Upper lobe of left lung (tissue), 6 donors: ENCODE data around the gene IMPA2. TPM values are rescaled to one million over a fixed set of nuclear protein-coding genes. Genes with fewer than 3 reads are reported as not detected.
"Not testable (repeated sequence)": the region's sequence is repeated elsewhere in the genome, so short reads cannot be mapped to it uniquely, and the experiment has no call there.

ENCODE experiments used
- ATAC-seq, 2 donors: fragments of 200-7000 bp; cut with Tn5 transposase; one replicate each; pipeline ENCODE4 v1.9.1; 2022; ENCODE audit warnings: mild to moderate bottlenecking in 2 of 2, moderate library complexity in 2 of 2; ENCODE audit not compliant: low FRiP score in 2 of 2
- DNase-seq, 2 donors: peaks; one replicate each; pipeline ENCODE4 v3.0.0-alpha.2; 2019 to 2020
- H3K27ac ChIP-seq, 4 donors: fragments of 200-600 bp; sonication (generic); one replicate each; pipeline ENCODE4 v1.5.1; 2016 to 2019
- H3K27me3 ChIP-seq, 4 donors: fragments of 200-600 bp; sonication (generic); one replicate each; pipeline ENCODE4 v1.5.1; 2017 to 2019
- H3K36me3 ChIP-seq, 4 donors: fragments of 200-600 bp; sonication (generic); one replicate each; pipeline ENCODE4 v1.5.1; 2016 to 2019
- H3K4me1 ChIP-seq, 4 donors: fragments of 200-600 bp; sonication (generic); one replicate each; pipeline ENCODE4 v1.5.1; 2018 to 2019
- H3K4me3 ChIP-seq, 4 donors: fragments of 200-600 bp; sonication (generic); one replicate each; pipeline ENCODE4 v1.5.1; 2017 to 2019; ENCODE audit warnings: mild to moderate bottlenecking in 2 of 4, moderate library complexity in 1 of 4
- H3K9me3 ChIP-seq, 4 donors: fragments of 200-600 bp; sonication (generic); one replicate each; pipeline ENCODE4 v1.5.1; 2018 to 2019
- EP300 ChIP-seq, 4 donors: sonication (generic); formaldehyde crosslinking; IDR thresholded peaks; one replicate each; pipeline ENCODE4 v1.5.1; 2017; ENCODE audit warnings: antibody characterized with exemption in 4 of 4, control low read depth in 2 of 4
- POLR2A ChIP-seq, 4 donors: fragments of 450-650 bp; IDR thresholded peaks; one replicate each; pipeline ENCODE4 v1.5.1; 2016 to 2017; ENCODE audit warnings: antibody characterized with exemption in 4 of 4, mild to moderate bottlenecking in 2 of 4
- POLR2AphosphoS5 ChIP-seq, 2 donors: sonication (generic); formaldehyde crosslinking; IDR thresholded peaks; one replicate each; pipeline ENCODE4 v1.5.1; 2017; ENCODE audit warnings: antibody characterized with exemption in 2 of 2
- WGBS, 2 donors: methylation state at CpG; one replicate each; pipeline ENCODE4 v1.1.5; 2017 to 2018; 5-methylcytosine and 5-hydroxymethylcytosine counted together
- total RNA-seq, 6 donors: library from RNA; depleted of rRNA in 4 of 6; stranded (reverse); fragments of >200 nt in 4 of 6; gene quantifications; one replicate each; pipeline versions ENCODE4 v1.1.0 to v1.2.1, GENCODE V29; 2016 to 2021
- TF ChIP-seq, protein P1 (sequence below), 6 experiments: fragments of 450-650 bp in 4 of 6; fragments of 200-600 bp in 2 of 6; sonication (generic) in 2 of 6; IDR thresholded peaks; one replicate each; pipeline ENCODE4 v1.5.1; 2016 to 2019; ENCODE audit warnings: antibody characterized with exemption in 6 of 6
- donor health status: DM: no; HTN: no; CAD: no; lungs with moderate emphysema.
- donor health status: DM: no; HTN: yes; CAD: no; lungs with severe emphysema.

The IMPA2 gene
- total RNA-seq, 6 donors from 2014 or later, result 59.3 to 111 (median 77.6) TPM

- 34 to 41% methylated on average over 8 of the region's 8 CpGs for WGBS, 2 donors
These were observed 25.9 kb upstream of the IMPA2 start for GRCh38 chr18:11955239-11956029.

DNA sequence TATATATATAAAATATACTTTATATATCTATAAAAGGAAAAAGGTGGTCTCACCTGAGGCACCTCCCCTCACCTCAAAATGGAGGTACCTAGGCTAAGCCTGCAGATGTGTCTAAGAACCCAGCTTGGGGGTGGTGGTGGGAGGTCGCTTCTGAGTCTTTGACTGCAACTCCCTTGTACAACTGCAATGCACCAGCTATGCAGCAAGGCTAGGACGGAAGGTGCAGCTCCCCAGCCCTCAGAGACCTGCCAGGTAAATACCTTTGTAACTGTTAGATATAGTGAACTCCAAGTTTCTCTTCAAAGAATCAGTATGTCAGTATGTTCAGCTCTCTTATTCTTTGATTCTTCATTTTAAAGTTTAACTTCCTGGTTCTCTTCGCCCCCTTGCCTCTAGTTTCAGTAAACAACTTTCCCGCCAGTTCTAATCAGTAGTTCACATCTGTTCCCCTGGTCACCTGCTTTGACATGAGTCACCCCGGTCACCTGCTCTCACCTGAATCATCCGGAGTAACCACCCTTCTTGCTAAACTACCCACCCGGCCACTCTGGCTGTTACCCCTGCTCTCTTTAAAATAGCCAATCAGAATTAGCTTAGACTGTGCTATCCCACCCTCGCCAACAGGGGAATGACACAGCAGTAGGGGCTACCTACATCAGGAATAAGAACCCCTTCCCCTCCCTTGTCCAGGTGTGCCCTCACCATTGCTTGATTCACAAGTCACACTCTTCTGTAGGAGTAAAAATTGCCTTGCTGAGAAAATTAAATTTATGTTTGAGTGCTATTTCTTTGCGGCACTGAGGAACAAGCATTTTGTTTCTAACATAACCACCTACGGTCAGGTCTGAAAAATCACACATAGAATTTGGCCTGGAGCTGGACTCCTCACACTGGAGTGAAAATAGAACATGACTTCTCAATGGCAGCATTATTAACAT, 24.7 kb upstream of the IMPA2 start:
- 89 to 91% methylated on average over 10 of the region's 10 CpGs for WGBS, 2 donors
- Histone ChIP-seq H3K4me3 (no peak overlapping the region), H3K36me3 (no peaks in the 10 kb centered on the region), H3K9me3 (peaks cover 0 to 15% (median 14%) of the 10 kb centered on the region in 4 donors), H3K27me3 (no peaks in the 10 kb centered on the region), H3K27ac (peak overlapping the region in 1 of 4 donors; percentile 73), H3K4me1 (peaks cover 0 to 20% (median 11%) of the 10 kb centered on the region in 4 donors)
- no peak for ATAC-seq
- TF ChIP-seq, protein P1, sequence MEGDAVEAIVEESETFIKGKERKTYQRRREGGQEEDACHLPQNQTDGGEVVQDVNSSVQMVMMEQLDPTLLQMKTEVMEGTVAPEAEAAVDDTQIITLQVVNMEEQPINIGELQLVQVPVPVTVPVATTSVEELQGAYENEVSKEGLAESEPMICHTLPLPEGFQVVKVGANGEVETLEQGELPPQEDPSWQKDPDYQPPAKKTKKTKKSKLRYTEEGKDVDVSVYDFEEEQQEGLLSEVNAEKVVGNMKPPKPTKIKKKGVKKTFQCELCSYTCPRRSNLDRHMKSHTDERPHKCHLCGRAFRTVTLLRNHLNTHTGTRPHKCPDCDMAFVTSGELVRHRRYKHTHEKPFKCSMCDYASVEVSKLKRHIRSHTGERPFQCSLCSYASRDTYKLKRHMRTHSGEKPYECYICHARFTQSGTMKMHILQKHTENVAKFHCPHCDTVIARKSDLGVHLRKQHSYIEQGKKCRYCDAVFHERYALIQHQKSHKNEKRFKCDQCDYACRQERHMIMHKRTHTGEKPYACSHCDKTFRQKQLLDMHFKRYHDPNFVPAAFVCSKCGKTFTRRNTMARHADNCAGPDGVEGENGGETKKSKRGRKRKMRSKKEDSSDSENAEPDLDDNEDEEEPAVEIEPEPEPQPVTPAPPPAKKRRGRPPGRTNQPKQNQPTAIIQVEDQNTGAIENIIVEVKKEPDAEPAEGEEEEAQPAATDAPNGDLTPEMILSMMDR (IDR thresholded peaks at IDR 0.05), result no peak
- TF ChIP-seq POLR2A (IDR thresholded peaks at IDR 0.05), result no peak
- TF ChIP-seq POLR2AphosphoS5 (IDR thresholded peaks at IDR 0.05), result no peak
- TF ChIP-seq EP300 (IDR thresholded peaks at IDR 0.05), result no peak
- no peak for DNase-seq

More at GRCh38 chr18:11955239-11956029, 25.9 kb upstream of the IMPA2 start:
- Histone ChIP-seq H3K27me3 (no peaks in the 10 kb centered on the region), H3K36me3 (no peaks in the 10 kb centered on the region), H3K27ac (peak overlapping the region; percentile 15 to 73 (median 55)), H3K4me1 (peaks cover 0 to 20% (median 11%) of the 10 kb centered on the region in 4 donors), H3K9me3 (peaks cover 0 to 15% (median 14%) of the 10 kb centered on the region in 4 donors), H3K4me3 (no peak overlapping the region)
- no peak for TF ChIP-seq POLR2A (IDR thresholded peaks at IDR 0.05)
- peak; percentile 12 to 27 for TF ChIP-seq POLR2AphosphoS5 (IDR thresholded peaks at IDR 0.05)
- no peak for TF ChIP-seq EP300 (IDR thresholded peaks at IDR 0.05)
- DNase-seq (peak in 1 of 2 donors; percentile 80), ATAC-seq (peak; percentile 71 to 74)

DNA sequence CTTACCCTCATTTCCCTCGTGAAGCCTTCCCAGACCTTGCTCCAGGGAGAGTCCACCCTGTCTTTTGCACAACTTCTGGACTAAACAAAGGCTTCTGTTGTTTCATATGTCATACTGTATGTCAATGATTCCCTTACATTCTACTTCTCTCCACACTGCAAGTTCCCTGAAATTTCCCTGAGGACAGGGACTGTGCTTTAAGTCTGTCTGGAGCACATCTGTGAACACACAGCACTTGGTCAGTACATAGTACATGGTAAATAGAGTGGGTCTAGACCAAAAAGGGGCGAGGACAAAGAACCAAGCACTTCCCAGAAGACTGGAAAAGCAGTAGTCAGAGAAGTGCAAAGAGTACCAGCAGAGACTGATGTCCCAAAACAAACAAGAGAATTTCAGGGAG, 23.7 kb upstream of the IMPA2 start:
- ATAC-seq (no peak), DNase-seq (no peak)
- Histone ChIP-seq H3K27ac (no peak overlapping the region), H3K9me3 (peaks cover 0 to 15% (median 14%) of the 10 kb centered on the region in 4 donors), H3K4me3 (no peak overlapping the region), H3K4me1 (peaks cover 0 to 20% (median 11%) of the 10 kb centered on the region in 4 donors), H3K27me3 (no peaks in the 10 kb centered on the region), H3K36me3 (no peaks in the 10 kb centered on the region)
- WGBS, 2 donors, result 73 to 78% methylated on average over 2 of the region's 2 CpGs
- no peak for TF ChIP-seq POLR2AphosphoS5 (IDR thresholded peaks at IDR 0.05)
- TF ChIP-seq POLR2A (IDR thresholded peaks at IDR 0.05), result no peak
- TF ChIP-seq, protein P1 (IDR thresholded peaks at IDR 0.05), result no peak
- TF ChIP-seq EP300 (IDR thresholded peaks at IDR 0.05), result no peak

- H3K4me3 ChIP-seq, H3K36me3 ChIP-seq, ATAC-seq, H3K27me3 ChIP-seq, H3K27ac ChIP-seq: not testable (repeated sequence)
- WGBS, 2 donors, result 96 to 97% methylated on average over 12 to 33 of the region's 33 CpGs
- peak in 1 of 2 donors; percentile 68 for DNase-seq
- Histone ChIP-seq H3K4me1 (peaks cover 0 to 12% (median 7%) of the 10 kb centered on the region in 4 donors), H3K9me3 (peaks cover 0 to 15% (median 14%) of the 10 kb centered on the region in 4 donors)
These were observed 21.7 kb upstream of the IMPA2 start for GRCh38 chr18:11959651-11960050.

GRCh38 chr18:11960743-11961380, 20.4 kb upstream of the IMPA2 start:
- WGBS, 2 donors, result 88% methylated on average over 17 of the region's 17 CpGs
- peaks cover 0 to under 1% (median 0%) of the 10 kb centered on the region in 4 donors for H3K4me1 ChIP-seq
- no peak for DNase-seq
- H3K27me3 ChIP-seq, result no peaks in the 10 kb centered on the region
- no peak for TF ChIP-seq EP300 (IDR thresholded peaks at IDR 0.05)
- TF ChIP-seq POLR2A (IDR thresholded peaks at IDR 0.05), result no peak
- no peak for TF ChIP-seq POLR2AphosphoS5 (IDR thresholded peaks at IDR 0.05)
- TF ChIP-seq, protein P1 (IDR thresholded peaks at IDR 0.05), result no peak
- no peaks in the 10 kb centered on the region for H3K36me3 ChIP-seq
- H3K9me3 ChIP-seq, result peaks cover 0 to 15% (median 14%) of the 10 kb centered on the region in 4 donors
- no peak overlapping the region for H3K4me3 ChIP-seq
- no peak for ATAC-seq
- H3K27ac ChIP-seq, result no peak overlapping the region
